Heart right ventricle (tissue), 16 donors: ENCODE measurements around the gene ARL1. TPM values are rescaled to one million over a fixed set of nuclear protein-coding genes. Genes with fewer than 3 reads are reported as not detected.
"Not testable (repeated sequence)": the region's sequence is repeated elsewhere in the genome, so short reads cannot be mapped to it uniquely, and the experiment has no call there.

Source experiments
- ATAC-seq, 8 donors: fragments of 200-7000 bp; cut with Tn5 transposase; one replicate each; pipeline ENCODE4 v1.9.1; 2020; ENCODE audit warnings: mild to moderate bottlenecking in 8 of 8, moderate library complexity in 8 of 8, moderate number of reproducible peaks in 1 of 8
- DNase-seq, 2 donors: peaks; one replicate each; pipeline ENCODE4 v3.0.0-alpha.2; 2020
- H3K27ac ChIP-seq, 10 donors: fragments of 200-600 bp; sonication (generic) in 2 of 10; one replicate each; pipeline versions ENCODE4 v1.5.0 to v1.8.0; 2020 to 2022; ENCODE audit warnings: mild to moderate bottlenecking in 3 of 10
- H3K27me3 ChIP-seq, 7 donors: fragments of 200-600 bp; one replicate each; pipeline ENCODE4 v1.8.0; 2021 to 2022; ENCODE audit warnings: mild to moderate bottlenecking in 2 of 7
- H3K36me3 ChIP-seq, 9 donors: fragments of 200-600 bp; sonication (generic) in 1 of 9; one replicate each; pipeline versions ENCODE4 v1.5.0 to v1.8.0; 2020 to 2022; ENCODE audit warnings: mild to moderate bottlenecking in 2 of 9
- H3K4me1 ChIP-seq, 9 donors: fragments of 200-600 bp; sonication (generic) in 1 of 9; one replicate each; pipeline versions ENCODE4 v1.5.0 to v1.8.0; 2020 to 2022; ENCODE audit warnings: mild to moderate bottlenecking in 4 of 9
- H3K4me3 ChIP-seq, 10 donors: fragments of 200-600 bp; sonication (generic) in 2 of 10; one replicate each; pipeline versions ENCODE4 v1.5.0 to v1.8.0; 2020 to 2022; ENCODE audit warnings: mild to moderate bottlenecking in 7 of 10, moderate library complexity in 2 of 10
- H3K9me3 ChIP-seq, 11 donors: fragments of 200-600 bp in 10 of 11; sonication (generic) in 2 of 11; one replicate each; pipeline versions ENCODE4 v1.5.0 to v1.8.0; 2013 to 2022; ENCODE audit warnings: mild to moderate bottlenecking in 2 of 11, control low read depth in 1 of 11, moderate library complexity in 1 of 11
- CTCF ChIP-seq, 9 donors: fragments of 200-600 bp; sonication (generic) in 2 of 9; IDR thresholded peaks; one replicate each; pipeline versions ENCODE4 v1.5.0 to v1.8.0; 2021 to 2022; ENCODE audit warnings: antibody characterized with exemption in 9 of 9, mild to moderate bottlenecking in 5 of 9, moderate library complexity in 1 of 9
- WGBS, 2 donors: extraction: QIAGEN DNeasy Blood & Tissue Kit; methylation state at CpG; one replicate each; pipeline ENCODE4 v1.1.7; 2013; ENCODE audit warnings: inconsistent platforms in 1 of 2; 5-methylcytosine and 5-hydroxymethylcytosine counted together
- intact Hi-C, 10 donors: fragments of 100-400 bp; cut with DNase I; formaldehyde crosslinking; loops; one replicate each; pipeline versions ENCODE4 v1.11.1 to v1.14.2; 2022
- polyA plus RNA-seq, 2 donors: library from polyadenylated mRNA; stranded (reverse); fragments of 200-250 nt; gene quantifications; one replicate each; pipeline ENCODE4 v1.2.3, GENCODE V29; 2013
- total RNA-seq, 10 donors: library from RNA; stranded (reverse); fragmentation: NEBNext Ultra II Directional in 3 of 10; extraction: Animal tissue kit (Norgen Biotek cat#: 25700) in 3 of 10; gene quantifications; one replicate each; pipeline versions ENCODE4 v1.2.1 to v1.2.4, GENCODE V29; 2021 to 2023
- donor health status: Arrhythmogenic right ventricular cardiomyopathy.
- donor health status: ischemic (EF 13 %, LVEDD 7.1; RV severe dilation, severe dysfunction).
- donor health status: healthy with polysubstance abuse.
- donor health status: DM: no; HTN: yes; CAD: no.
- donor health status: DM: no; HTN: no; CAD: no.
- donor health status: ischemic (EF 25% LVEDD 6.9; RV normal size, moderate dysfunction).
- donor health status: ischemic (EF 25% LVEDD 5.7; RV mildly dilated, moderate dysfunction).
- donor health status: healthy.
- donor health status: DM: yes; HTN: yes; CAD: no.
- donor health status: Ischemic cardiomyopathy.
- donor health status: ischemic (EF 35%, LVEDD 5.7; RV mildly dilated, moderate dysfunction).
- donor health status: nonischemic (EF 11% LVEDD 7.7; RV severe dilation, severe dysfunction).
- donor health status: DM: yes; HTN: yes; CAD: no.
- donor health status: PGD.
- donor health status: ischemic (EF 29% LVEDD 5.4; RV normal size, mild dysfunction).
- donor health status: nonischemic (EF 23%, LVEDD 6.1; RV moderate dilation, normal function).

ARL1 gene
- total and polyA plus RNA-seq, 12 donors = 22.2 to 113 (median 93.2) TPM

GRCh38 chr12:101415228-101415627 lies 7.7 kb upstream of the ARL1 start:
- H3K4me3 ChIP-seq = no peak overlapping the region
- H3K27ac ChIP-seq = no peak overlapping the region
- intact Hi-C loops = loop anchor here in 7 of 10 donors (2.0 to 10.0 kb wide), 5 partner anchors 330 to 424 kb away; partner anchors contain the start of gene GNPTAB (in 5 of the 7)
- H3K27me3 ChIP-seq = no peaks in the 10 kb centered on the region
- H3K36me3 ChIP-seq = no peaks in the 10 kb centered on the region
- WGBS, 2 donors = 91 to 92% methylated on average over 1 of the region's 1 CpG
- H3K9me3 ChIP-seq = no peaks in the 10 kb centered on the region
- ATAC-seq (no peak), DNase-seq (no peak)
- no peaks in the 10 kb centered on the region for H3K4me1 ChIP-seq
- TF ChIP-seq CTCF (IDR thresholded peaks at IDR 0.05) = no peak

- H3K36me3 ChIP-seq = no peaks in the 10 kb centered on the region
- no peak for ATAC-seq
Observed at GRCh38 chr12:101414533-101415119, 7.1 kb upstream of the ARL1 start.

GRCh38 chr12:101410169-101410568 lies 2.6 kb upstream of the ARL1 start:
- intact Hi-C loops = loop anchor here in 7 of 10 donors (5.0 to 10.0 kb wide), 6 partner anchors 335 to 425 kb away; partner anchors contain the start of gene GNPTAB (in 5 of the 7)
- not testable (repeated sequence) for H3K36me3 ChIP-seq, ATAC-seq, H3K27ac ChIP-seq, H3K9me3 ChIP-seq, H3K4me3 ChIP-seq, DNase-seq, H3K27me3 ChIP-seq
- peaks cover 5 to 27% (median 24%) of the 10 kb centered on the region in 9 donors for H3K4me1 ChIP-seq
- 88 to 90% methylated on average over 8 of the region's 8 CpGs for WGBS, 2 donors

More at GRCh38 chr12:101414533-101415119, 7.1 kb upstream of the ARL1 start:
- Histone ChIP-seq H3K27me3 (no peaks in the 10 kb centered on the region), H3K4me3 (no peak overlapping the region), H3K9me3 (no peaks in the 10 kb centered on the region), H3K27ac (no peak overlapping the region), H3K4me1 (no peaks in the 10 kb centered on the region)
- intact Hi-C loops = loop anchor here in 7 of 10 donors (2.0 to 10.0 kb wide), 7 partner anchors 330 to 424 kb away; partner anchors contain the start of gene GNPTAB (in 5 of the 7)
- TF ChIP-seq CTCF (IDR thresholded peaks at IDR 0.05) = peak; percentile 22 to 67 (median 58)
- peak in 1 of 2 donors; percentile 30 for DNase-seq
- WGBS, 2 donors = 0 to 1% methylated on average over 2 of the region's 2 CpGs

GRCh38 chr12:101407049-101407435 lies 530 bp downstream of the ARL1 start:
- WGBS, 2 donors = 0 to 1% methylated on average over 18 of the region's 18 CpGs
- peak overlapping the region; percentile 68 to 95 (median 80) for H3K4me3 ChIP-seq
- no peaks in the 10 kb centered on the region for H3K9me3 ChIP-seq
- H3K27ac ChIP-seq = peak overlapping the region; percentile 86 to 98 (median 94)
- no peak for TF ChIP-seq CTCF (IDR thresholded peaks at IDR 0.05)
- DNase-seq (no peak), ATAC-seq (peak in 2 of 8 donors; percentile 1 to 17)
- H3K36me3 ChIP-seq = peaks cover 0 to 25% (median under 1%) of the 10 kb centered on the region in 9 donors
- intact Hi-C loops = loop anchor here in 1 of 10 donors (10.0 kb wide), 1 partner anchor 368 kb away; no protein-coding TSS in a partner anchor
- H3K27me3 ChIP-seq = no peaks in the 10 kb centered on the region
- H3K4me1 ChIP-seq = peaks cover 5 to 33% (median 26%) of the 10 kb centered on the region in 9 donors

- H3K9me3 ChIP-seq, H3K27me3 ChIP-seq, H3K4me1 ChIP-seq, DNase-seq, intact Hi-C loops, ATAC-seq, H3K4me3 ChIP-seq, H3K27ac ChIP-seq: not testable (repeated sequence)
- WGBS, 2 donors = 65 to 89% methylated on average over 3 of the region's 3 CpGs
- peaks cover 0 to 76% (median 35%) of the 10 kb centered on the region in 9 donors for H3K36me3 ChIP-seq
Observed at GRCh38 chr12:101391181-101391580, 16.4 kb downstream of the ARL1 start.
